GM18526 (cell line): ENCODE results near the gene FOXL3.

ENCODE experiments used
- POLR2A ChIP-seq: IDR thresholded peaks from 3 replicates; pipeline ENCODE4 v1.6.1; 2011; ENCODE audit not compliant: insufficient read length; ENCODE audit errors: extremely low read depth

The FOXL3 gene

DNA sequence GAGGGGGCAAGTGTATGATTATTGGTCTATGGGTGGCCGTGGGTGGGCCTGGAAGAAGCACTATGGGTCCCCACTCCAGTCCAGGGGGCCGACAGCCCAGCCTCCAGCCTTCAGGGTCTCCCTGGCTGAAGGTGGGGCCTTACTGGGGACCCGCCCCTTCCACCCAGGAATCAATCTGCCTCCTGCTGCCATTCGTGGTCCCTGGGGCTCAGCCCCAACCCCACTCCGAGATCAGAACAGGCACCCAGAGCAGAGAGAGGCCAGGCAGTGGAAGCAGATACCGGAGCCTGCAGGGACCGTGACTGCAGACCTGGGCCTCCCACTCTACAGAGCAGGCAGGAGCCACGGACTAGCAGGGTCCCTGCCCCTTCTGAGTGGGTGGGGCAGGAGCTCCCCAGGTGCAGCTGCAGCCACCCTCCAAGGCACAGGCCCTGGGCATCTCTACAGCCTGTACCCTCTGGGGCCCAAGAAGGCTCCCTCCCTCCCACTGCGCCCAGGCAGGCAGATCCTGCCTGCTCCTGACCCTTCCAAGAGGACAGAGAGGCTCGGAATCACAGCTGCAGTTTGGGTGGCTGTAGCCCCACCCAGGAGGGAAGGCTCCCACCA, 13.6 kb upstream of the FOXL3 start:
- TF ChIP-seq POLR2A: no peak

DNA sequence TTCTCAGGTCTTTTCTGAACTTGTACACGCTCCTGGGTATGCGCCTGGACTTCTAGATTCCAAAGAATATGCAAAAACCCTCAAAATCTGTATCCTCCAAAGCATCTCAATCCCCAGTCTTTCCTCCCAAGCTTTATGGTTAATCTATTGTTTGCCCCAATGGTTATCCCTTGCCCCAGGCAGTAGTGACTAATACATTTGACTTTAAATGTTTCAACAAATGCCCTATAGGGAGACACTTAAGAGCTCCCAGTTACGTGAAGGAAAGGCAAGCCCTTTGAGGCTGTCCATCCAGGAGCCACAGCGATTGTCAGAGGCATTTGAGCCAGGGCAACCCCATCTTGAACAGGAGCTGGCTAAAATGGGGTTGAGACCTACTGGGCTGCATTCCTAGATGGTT, 12.7 kb upstream of the FOXL3 start:
- no peak for TF ChIP-seq POLR2A

DNA sequence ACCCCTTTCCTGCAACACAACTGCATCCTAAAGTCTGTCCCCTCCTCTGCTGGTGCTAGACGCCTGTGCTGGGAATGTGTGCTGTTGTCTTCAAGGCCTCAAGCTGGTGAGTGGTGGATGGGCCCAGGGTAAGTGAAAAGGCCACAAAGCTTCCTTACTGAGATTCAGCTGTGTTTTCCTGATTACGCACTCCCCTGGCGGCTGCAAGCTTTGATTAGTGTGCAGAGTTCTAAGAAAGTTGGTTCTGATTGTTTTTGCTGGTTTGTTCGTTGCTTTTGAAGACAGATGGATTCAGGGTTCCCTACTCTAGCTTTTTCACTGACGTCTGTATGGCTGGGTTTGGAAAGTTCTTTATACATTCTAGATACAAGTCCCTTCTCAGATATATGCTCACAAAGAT, 11.9 kb upstream of the FOXL3 start:
- TF ChIP-seq POLR2A: no peak

DNA sequence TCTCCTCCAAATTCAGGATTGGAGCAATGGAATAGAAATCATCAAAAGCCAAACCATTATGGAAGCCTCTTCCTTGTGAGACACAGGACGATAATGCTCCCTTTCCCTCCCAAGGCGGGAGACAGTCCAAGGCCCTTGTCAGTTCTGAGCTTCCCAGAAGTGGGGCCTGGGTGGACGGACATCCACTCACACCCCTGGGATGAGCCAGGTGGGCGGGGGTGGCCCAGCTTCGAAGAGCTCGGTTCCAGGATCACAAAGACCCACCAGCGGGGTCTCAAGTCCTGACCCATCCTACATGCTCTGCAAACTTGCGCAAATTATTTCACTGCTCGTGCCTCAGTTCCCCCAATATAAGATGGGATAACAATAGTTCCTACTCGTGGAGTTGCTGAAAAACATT, 10.1 kb upstream of the FOXL3 start:
- TF ChIP-seq POLR2A: no peak

DNA sequence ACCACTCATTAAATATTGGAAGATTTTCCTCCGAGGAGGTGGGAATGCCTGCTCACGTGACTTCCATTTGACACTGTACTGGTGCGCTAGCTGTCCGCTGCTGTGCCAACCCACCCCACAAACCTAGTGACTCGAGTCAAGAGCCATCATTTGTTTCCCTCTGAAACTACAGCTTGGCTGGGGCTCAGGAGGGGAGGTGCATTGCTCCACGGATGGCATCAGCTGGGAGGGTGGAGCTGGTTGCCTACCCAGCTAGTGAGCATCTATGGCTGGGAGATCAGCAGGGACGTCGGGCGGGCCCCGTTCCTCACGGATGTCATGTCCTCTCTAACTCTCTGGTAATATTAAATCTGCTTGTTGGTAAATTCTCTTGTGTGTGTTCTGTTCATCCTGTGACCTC, 9.5 kb upstream of the FOXL3 start:
- no peak for TF ChIP-seq POLR2A

DNA sequence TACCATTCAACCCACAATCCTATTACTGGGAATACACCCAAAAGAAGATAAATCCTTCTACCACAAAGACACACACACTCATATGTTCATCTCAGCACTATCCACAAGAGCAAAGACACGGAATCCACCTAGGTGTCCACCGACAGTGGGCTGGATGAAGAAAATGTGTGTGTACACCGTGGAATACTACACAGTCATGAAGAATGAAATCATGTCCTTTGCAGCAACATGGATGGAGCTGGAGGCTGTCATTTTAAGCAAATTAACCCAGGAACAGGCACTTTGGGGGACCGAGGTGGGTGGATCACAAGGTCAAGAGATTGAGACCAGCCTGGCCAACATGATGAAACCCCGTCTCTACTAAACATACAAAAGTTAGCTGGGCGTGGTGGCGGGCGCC, 8.3 kb upstream of the FOXL3 start:
- TF ChIP-seq POLR2A: no peak

DNA sequence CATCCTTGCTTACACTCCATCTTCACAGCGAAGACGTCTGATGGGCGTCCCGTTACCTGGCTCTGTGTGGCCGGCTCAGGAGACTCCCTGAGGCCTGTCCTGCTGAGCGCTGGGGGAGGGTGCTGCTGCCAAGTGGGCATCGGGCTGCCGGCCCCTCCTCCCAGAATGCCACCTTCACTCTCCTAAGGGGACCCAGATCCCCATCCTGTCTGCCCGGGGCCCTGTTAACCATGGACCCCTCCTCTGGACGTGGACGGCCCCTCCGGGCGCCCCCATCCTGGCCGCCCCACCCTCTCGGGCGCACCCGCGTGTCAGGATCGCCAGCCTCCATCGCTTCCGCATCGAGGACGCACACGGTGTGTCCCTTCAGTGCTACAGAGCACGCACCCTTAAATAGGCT, 7.3 kb upstream of the FOXL3 start:
- TF ChIP-seq POLR2A: no peak

DNA sequence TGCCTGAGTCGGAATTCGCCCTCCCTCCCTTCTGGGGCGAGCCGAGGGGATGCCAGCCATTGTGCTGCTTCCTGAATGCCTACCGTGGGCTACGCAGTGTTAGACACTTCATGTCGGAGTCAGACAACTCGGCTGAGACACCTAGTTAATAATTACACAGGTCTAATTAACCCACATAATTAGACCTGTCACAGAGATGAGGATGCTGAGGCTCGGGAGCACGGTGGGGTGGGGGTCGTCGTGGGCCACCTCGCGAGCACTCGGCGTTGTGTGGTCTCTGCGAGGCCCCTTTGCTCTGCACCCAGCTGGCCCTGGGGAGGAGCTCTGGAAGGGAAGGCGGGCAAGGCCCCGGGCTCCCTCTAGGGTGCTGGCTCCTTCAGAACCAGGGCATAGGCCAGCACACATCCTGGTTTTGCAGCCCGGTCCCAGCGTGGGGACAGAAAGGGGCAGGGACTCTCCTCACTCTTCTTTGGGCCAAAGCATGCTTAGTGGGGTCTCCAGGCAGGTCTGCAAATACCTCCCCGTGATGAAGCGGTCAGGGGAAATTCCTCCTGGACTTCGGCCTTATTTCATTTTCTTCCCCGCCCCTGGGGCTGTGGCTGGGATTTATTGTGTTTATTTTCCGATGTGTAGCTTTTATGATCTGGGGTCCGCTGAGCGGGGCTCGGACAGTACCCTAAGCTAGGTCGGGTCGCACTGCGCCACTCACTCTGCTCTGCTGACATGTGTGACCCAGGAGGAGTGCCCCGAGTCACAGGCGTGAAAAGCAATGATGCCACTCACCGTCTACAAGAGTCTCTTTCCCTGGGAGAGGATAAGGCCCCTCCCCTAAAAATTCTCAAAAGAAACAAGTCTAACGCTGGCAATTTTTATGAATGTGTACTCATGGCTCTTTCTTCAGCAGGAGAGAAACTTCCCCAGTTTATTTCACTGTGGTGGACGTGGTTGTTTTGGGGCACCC, 4.9 kb upstream of the FOXL3 start:
- no peak for TF ChIP-seq POLR2A

DNA sequence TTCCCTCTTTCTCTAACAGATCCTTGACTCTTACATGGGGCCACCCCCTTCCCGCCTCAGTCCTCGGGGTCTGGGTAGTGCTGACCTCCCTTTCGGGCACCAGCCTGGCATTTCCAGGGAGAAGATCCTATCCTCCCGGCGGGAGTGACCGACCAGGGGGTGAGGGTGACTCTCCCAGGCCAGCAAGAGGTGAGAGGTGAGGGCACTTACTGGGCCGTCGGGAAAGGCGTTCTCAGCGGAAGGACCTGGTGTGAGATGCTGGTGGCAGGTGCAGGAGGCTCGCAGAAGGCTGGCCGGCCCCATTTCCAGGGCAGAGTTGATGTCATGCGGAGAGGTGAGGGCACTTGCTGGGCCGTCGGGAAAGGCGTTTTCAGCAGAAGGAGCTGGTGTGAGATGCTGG, 4.2 kb upstream of the FOXL3 start:
- TF ChIP-seq POLR2A: no peak

DNA sequence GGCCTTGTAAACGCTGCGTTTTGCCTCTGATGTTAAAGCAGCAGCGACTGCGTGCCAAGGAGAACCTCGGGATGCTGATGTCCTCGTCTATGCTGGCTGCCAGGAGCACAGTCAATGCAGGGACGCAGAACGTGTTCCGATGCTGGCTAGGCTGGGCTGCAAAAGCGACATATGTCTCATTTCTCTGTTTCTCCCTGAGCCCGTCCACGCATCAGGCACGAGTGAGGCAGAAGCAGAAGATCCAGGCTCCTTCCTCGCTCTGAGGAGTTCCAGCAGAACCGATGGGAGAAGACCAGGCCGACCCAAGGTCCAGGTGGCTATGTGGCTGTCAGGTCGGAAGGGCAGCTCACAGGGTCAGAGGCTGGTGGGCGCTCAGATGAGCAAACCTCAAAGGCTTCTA, 3.7 kb upstream of the FOXL3 start:
- TF ChIP-seq POLR2A: no peak

DNA sequence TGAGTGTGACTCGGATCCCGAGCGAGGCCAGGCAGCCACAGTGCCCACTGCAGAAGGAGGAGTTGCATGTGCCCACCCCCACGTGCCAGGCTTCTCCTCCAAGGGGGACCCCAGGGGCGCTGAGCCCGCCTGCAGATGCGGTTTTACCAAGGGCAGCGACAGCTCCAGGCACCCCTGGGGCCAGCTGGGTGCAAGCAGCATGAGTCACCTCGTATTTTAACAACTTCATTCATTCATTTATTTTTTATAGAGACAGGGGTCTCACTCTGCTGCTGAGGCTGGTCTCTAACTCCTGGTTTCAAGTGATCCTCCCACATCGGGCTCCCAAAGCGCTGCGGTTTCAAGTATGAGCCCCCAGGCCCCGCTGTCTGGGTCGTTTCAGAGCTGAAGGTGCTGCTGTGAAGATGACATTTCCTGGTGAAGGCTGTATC, 1.3 kb upstream of the FOXL3 start:
- TF ChIP-seq POLR2A: no peak

DNA sequence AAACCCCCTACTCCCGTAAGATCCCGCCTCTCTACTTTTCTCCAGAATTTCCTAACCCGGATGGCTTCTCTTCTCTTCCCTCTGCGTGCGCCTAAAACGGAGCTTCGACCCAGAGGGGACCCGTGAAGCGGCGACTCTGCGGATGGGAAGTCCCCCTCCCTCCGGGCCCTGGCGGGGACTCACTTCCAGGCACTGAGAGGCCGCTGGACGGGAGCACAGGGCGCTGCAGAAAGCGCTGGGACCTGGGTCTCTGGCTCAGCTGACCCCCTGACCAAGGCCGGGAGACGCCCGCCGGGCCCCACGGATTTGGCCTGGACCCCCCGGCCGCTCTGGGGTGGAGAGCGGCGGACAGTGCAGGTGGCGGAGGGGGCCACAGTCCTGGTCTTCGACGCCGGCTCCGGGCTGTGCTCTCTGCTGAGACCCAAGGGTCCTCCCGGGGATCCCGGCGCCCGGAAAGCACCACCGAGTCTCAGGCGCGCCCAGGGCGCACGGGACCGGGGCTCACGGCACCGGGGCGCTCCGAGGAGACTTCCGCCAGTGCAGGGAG, 688 bp upstream of the FOXL3 start:
- no peak for TF ChIP-seq POLR2A

DNA sequence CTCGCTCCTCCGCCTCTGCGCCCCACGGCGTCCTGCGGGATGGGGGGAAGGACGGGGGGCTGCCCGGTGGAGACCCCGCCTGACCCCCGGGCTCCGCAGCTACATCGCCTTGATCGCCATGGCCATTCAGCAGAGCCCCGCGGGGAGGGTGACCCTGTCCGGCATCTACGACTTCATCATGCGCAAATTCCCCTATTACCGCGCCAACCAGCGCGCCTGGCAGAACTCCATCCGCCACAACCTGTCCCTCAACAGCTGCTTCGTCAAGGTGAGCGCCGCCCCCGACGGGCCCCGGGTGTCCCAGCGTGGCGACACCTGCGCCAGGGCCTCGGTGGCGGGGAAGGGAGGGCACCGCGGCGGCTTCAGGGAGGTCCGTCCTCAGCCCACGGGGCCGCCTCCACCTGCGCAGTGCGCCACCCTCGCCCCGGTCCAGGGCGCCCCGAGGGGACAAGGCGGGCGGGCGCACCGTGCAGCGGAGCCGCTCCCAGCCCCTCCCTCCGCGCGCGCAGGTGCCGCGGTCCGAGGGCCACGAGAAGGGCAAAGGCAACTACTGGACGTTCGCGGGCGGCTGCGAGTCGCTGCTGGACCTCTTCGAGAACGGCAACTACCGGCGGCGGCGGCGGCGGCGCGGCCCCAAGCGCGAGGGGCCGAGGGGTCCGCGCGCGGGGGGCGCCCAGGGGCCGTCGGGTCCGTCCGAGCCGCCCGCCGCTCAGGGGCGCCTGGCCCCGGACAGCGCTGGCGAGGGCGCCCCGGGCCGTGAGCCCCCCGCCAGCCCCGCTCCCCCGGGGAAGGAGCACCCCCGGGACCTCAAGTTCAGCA, 793 bp downstream of the FOXL3 start:
- no peak for TF ChIP-seq POLR2A

DNA sequence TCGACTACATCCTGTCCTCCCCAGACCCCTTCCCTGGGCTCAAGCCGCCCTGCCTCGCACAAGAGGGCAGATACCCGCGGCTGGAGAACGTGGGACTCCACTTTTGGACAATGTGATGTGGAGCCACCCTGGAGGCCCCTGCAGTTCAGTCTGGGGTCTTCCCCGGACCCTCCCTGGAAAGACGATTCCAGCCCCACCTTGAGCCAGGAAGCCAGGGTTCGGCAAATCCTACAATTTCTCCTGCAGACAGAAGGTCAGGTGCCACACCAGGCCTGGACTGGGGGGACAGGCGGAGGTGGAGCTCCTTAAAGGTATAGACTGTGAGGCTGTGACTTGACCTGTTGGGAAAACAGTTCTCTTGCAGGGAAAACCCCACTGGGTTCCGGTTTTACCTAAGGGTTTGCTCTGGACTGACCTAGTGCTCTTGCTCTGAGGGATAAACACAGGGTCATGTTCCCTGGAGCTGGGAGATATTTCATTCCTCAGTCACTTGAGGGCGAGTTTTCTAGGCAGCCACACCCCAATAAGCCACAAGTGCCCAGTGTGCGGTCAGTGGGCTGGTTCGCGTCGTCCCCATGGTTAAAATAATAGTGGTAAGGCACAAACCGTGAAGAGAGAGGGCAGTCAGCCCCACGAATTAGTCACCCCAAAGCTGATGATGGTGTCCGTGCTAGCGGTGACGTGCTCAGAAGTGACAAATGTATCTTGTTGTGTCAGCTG, 1.6 kb downstream of the FOXL3 start:
- no peak for TF ChIP-seq POLR2A

DNA sequence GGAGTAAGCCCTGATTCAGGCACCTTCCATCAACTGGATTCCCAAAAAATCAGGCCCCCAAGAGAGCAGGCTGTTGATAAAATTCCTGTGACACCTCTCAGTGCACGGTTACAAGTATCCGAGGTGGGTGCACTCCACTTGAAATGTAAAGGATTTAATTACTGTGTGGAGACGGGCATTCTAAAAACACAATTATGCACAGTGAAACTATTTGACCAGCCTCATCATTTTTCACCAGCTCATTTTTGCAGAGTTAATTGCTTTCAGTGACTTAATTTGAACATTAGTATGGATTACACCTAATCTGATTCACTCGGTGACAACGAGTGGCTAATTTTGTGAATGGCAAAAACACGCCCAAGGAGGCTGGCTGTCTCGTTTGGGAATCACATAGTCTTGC, 2.3 kb downstream of the FOXL3 start:
- TF ChIP-seq POLR2A: no peak
